CD4-positive, alpha-beta T cell treated with Interleukin-1 beta for 1 hour (primary cell): Measurements from ENCODE around the gene CHRNB4.
"Not testable (repeated sequence)": the region's sequence is repeated elsewhere in the genome, so short reads cannot be mapped to it uniquely, and the experiment has no call there.

Experiments
- DNase-seq, 2 donors: peaks; one replicate each; pipeline ENCODE4 v3.0.0-alpha.2; 2020 to 2022

CHRNB4 gene, protein sequence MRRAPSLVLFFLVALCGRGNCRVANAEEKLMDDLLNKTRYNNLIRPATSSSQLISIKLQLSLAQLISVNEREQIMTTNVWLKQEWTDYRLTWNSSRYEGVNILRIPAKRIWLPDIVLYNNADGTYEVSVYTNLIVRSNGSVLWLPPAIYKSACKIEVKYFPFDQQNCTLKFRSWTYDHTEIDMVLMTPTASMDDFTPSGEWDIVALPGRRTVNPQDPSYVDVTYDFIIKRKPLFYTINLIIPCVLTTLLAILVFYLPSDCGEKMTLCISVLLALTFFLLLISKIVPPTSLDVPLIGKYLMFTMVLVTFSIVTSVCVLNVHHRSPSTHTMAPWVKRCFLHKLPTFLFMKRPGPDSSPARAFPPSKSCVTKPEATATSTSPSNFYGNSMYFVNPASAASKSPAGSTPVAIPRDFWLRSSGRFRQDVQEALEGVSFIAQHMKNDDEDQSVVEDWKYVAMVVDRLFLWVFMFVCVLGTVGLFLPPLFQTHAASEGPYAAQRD

DNA sequence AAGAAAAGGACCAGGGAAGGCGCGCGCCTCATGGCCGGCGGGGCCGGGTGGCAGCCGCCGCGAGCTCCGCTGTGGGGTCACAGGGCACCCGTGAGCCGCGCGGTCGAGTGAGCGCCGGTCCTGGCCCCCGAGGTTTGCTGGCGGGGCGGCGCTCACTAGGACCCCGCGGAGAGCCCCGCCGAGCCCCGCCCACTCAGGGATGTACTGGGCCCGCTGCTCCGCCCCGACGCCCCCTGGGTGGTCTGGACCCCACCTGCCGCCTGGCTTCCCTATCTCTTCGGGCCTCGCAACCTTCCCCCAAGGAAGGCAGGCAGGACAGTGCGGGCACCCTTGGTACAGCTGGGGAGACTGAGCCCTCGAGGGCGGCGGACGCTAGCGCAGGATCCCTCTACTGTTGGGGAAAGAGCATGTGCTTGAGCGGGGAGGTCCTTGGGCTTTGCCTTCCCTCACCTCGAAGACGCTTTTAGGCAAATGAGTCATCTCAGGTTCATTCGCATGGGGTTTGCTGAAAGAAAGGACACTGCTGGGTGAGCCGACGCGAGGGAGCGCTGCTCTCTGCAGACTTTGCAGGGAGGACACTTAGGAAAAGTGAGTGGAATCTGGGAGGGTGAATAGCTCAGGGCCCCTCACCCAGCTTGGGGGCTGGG, at the start of gene CHRNB4:
CHRNB4 (minus strand) TSS at position 109 of the 647 bp plus-strand sequence; CDS start at position 32, 77 bp downstream.
- DNase-seq, result no peak

GRCh38 chr15:78689626-78690025, 48.6 kb upstream of the CHRNB4 start:
- no peak for DNase-seq

DNA sequence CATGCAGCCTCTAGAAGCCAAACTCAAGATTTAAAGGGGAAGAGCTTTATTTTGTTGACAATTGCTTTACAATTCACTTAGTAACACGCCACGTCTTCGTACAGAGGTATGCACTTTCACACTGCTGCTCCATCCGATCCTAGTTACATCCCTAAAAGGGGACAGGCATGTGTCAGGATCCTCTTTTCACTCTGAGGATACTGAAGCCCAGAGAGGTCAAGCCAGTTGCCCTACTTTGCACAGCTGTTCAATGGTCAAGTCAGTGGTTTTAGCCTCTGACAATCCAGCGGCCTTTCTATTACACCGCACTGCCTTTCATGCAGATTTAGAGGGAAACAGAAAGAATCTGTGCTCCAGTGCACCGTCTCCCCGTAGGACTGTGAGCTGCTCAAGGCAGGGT, 44.9 kb upstream of the CHRNB4 start:
- no peak for DNase-seq

DNA sequence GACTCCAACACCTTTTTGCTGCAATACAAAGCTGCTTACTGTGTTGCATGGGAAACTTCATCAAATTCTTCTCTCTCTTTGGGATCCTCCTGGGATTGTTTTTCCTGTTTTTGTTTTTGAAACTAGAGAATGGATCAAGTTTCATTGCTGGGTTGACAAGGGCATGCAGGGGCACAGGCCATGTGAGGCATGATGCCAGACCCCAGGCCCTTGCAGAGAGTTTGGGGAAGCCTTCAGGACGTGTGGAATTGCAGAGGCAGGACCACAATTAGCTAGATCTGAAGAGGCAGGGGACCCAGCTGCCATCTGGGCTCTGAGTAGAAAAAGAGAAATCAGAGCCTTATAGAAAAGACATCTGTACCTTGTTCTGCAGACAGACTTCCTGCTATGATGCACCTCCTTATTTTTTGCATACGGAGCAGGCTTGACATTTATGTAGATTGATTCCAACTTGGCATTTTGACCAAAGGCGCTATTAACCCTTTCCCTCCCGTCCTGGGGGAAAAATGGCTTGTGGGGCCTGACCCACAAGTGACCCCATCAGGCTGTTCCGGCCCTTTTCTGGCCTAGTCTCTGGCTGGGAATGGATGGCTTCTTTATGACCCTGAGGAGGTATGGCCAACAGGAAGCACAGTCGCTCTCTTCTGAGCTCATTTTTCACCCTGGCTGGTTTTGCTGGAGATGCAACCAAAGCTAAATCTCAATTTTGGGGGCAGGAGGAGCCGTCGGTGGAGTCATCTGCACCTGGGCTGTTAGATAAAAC, 44.3 kb upstream of the CHRNB4 start:
- DNase-seq, result no peak

- DNase-seq, result no peak
Observed at GRCh38 chr15:78684657-78685056, 43.6 kb upstream of the CHRNB4 start.

DNA sequence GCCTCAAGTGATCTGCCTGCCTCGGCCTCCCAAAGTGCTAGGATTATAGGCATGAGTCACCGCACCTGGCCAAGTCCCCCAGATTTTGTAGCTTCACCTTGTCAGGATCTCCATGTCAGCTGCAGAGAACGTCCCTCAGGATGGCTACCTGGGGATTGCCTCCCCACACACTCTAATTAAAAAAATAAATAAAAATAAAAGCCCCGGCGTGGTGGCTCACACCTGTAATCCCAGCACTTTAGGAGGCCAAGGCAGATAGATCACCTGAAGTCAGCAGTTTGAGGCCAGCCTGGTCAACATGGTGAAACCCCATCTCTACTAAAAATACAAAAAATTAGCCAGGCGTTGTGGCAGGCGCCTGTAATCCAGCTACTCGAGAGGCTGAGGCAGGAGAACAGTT, 42.6 kb upstream of the CHRNB4 start:
- not testable (repeated sequence) for DNase-seq

- DNase-seq, result no peak
Observed at GRCh38 chr15:78682693-78683410, 41.8 kb upstream of the CHRNB4 start.

DNA sequence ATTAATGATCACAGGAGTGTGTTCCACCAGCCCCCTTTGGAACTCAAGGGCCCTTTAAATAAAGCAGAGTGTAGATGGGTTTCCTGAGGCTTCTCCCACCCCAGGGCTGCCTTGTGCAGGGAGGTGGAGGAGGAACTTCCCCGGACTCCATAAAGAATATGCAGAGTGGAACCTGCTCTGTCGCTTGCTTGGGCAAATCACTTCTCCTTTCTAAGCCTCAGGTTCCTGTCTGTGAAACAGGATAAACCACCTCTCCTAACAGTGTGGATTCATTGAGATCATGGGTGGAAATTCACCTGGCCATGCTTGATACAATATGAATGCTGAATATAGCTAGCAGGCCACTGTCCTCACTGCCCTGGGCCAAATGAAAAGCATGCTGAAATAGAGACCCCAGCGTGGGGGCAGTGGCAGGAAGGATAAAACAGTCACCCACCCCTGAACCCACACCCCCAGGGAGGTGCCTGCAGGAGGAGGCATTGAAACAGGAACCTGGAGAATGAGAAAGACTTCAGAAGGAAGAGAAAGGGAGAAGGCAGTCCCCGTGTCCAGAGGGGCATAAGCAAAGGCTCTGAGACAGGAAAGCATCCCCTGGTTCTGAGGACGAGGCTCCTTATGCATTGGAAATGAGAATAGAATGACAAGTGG, 41.1 kb upstream of the CHRNB4 start:
- DNase-seq, result no peak

DNA sequence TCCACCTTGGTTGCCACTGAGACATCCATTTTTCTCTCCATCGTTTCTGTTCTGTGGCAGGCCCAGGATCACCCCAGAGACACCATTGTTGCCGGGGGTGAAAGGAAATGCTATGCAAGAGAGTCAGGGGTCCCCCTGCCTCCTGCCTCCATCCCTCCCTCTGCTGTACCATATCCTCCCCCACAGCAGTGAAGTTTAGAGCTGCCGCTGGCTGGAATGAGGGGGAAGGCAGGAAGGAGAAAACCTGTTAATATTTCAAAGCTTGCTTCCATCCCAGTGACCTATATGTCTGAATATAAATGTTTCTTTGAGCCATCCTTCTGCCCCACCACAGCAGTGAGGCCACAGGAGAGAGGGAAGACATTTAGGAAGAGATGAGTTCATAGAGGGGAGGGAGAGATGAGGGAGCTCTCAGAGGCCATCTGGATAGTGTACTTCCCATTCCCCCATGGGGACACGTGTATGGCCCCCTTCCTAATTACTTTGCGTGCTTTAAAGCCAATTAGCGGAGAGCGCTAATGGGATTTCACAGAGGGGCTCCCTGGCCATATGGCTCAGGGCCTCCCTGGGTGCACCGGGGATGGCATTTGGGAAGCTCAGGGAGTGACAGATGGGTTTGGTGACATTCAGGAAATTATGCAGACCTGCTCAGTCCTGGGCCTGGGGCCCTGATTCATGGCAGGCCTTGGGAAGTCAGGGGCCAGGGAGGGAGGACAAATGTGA, 40.4 kb upstream of the CHRNB4 start:
- no peak for DNase-seq

DNA sequence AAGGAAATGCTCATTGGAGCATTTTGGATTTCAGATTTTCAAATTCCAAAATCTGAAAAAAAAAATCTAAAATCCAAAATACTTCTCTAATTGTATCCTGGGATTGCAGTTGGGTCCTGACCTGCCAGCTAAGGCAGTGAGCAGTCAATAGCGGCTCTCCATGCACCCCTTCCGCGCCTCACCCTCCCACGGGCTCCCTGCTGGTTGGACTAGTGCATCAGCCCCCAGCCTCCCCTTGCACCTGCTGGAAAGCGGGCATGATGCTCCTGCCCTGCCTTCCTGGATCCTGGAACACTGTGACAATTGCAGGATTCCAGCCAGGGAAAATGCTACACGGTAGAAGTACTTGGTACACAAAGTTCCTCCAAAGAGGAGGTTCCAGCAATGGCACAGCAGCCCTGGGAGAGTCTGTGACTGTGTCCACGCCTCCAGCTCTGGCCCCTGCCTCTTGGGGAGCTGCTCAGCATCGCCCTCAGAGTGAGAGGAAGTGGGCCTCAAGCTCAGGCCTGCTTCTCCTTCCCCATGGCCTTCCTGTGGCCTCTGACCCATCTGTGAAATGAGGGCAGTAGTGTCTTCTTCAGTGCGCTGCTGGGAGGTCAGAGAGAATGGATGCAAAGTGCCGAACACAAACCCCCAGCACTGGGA, 39.5 kb upstream of the CHRNB4 start:
- DNase-seq, result peak in 1 of 2 donors; percentile 13

GRCh38 chr15:78679089-78679511, 38.1 kb upstream of the CHRNB4 start:
- no peak for DNase-seq

GRCh38 chr15:78676424-78677110, 35.6 kb upstream of the CHRNB4 start:
- no peak for DNase-seq

- no peak for DNase-seq
Observed at GRCh38 chr15:78675617-78676360, 34.8 kb upstream of the CHRNB4 start.

- DNase-seq, result no peak
Observed at GRCh38 chr15:78675206-78675605, 34.2 kb upstream of the CHRNB4 start.

DNA sequence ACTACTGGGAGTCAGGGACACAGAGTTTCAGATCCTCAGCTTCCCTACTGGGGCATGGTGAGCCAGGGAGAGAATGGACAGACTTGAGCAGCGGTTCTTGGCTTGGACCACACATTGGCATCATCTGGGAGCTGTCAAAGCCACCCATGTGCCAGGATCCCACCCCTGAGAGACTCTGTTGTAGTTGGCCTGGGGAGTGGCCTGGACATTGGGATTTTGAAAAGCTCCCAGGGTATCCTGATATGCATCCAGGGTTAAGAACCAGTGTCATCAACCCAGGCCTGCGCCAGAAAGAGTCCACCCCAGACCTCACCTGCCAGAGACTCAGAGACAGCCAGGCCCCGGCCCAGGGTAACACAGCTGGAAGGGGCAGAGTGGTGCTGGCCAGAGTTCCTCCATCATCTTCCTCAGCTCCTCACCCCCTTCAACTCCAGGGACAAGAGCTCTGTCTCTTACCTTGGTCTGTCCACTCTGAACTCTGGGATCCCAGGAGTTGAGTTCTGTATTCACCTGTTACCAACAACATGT, 33.0 kb upstream of the CHRNB4 start:
- DNase-seq, result no peak

DNA sequence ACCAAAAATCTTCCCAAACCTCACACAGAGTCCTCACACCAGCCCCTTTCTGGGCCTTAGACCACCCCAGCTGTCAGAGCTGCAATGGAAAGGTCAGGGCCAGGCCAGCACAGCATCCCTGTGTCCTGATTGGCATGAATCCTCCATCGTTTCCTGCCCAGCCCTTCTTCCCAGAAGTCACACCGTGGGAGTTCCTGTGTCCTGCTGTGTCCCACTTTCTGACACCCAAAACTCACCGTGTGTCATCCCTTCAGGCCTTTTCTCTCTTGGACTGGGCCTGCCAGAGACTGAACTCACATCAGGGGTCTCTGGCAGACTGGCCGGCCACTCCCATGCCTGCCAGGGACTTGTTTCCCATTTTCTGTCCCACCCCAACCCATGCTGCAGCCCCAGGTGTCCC, 32.5 kb upstream of the CHRNB4 start:
- no peak for DNase-seq

GRCh38 chr15:78672285-78673014, 31.4 kb upstream of the CHRNB4 start:
- DNase-seq, result no peak

- DNase-seq, result no peak
Observed at GRCh38 chr15:78671626-78672211, 30.7 kb upstream of the CHRNB4 start.
